PC-9 (cell line): ENCODE data around the gene YIPF2.
"Not testable (repeated sequence)": the region's sequence is repeated elsewhere in the genome, so short reads cannot be mapped to it uniquely, and the experiment has no call there.

Source experiments
- CTCF ChIP-seq: fragments of 200-600 bp; sonication (generic); conservative IDR thresholded peaks from 2 replicates; pipeline ENCODE4 v1.6.1; 2017; ENCODE audit warnings: mixed run types, antibody characterized with exemption, mild to moderate bottlenecking, moderate library complexity
- EZH2 ChIP-seq: fragments of 200-600 bp; sonication (generic); IDR thresholded peaks from 2 replicates; pipeline ENCODE4 v1.8.0; 2017; ENCODE audit warnings: antibody characterized with exemption, low read depth

GRCh38 chr19:10943412-10943811 lies 15.0 kb upstream of the YIPF2 start:
- not testable (repeated sequence) for TF ChIP-seq CTCF, EZH2
